HG03196 (cell line): ENCODE measurements around the gene CERCAM.

ENCODE experiments used
- ATAC-seq: cut with Tn5 transposase; IDR thresholded peaks from one replicate; pipeline ENCODE4 v1.9.1; 2021; ENCODE audit not compliant: unreplicated experiment

Gene CERCAM

DNA sequence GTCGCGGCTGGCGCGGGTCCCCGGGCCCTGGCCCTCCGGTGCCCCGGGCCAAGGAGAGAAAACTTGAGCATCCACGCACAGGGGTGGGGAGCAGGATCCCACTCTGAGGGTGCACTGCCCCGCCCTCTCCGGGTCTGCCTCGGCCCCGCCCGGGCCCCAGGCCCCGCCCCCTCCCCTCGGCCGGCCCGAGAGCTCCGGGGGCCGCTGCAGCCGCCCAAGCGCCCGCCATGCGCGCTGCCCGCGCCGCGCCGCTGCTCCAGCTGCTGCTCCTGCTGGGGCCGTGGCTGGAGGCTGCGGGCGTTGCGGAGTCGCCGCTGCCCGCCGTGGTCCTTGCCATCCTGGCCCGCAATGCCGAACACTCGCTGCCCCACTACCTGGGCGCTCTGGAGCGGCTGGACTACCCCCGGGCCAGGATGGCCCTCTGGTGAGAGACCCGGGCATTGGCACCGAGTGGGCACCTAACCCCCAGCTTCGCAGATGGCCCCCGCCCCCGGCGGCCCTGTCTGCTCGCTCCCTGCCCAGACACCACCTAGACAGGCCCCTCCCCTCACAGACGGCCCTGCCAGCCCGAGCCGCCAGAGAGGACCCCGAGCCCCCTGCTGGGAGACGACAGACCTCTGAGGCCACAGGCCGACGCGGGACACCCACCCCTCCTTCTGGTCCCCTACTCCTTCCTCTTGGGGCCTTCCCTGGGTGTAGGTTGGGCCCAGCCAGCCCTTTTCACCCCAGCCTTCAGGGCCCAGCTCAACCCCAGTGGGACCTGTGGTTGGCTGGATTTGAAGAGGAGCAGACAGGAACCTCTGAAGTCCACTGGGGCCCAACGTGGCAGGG lies at the start of gene CERCAM:
TSS of gene CERCAM (plus strand) at position 207 of the 831 bp plus-strand sequence. CDS start at position 228, 21 bp downstream.
- peak; percentile 54 for ATAC-seq

DNA sequence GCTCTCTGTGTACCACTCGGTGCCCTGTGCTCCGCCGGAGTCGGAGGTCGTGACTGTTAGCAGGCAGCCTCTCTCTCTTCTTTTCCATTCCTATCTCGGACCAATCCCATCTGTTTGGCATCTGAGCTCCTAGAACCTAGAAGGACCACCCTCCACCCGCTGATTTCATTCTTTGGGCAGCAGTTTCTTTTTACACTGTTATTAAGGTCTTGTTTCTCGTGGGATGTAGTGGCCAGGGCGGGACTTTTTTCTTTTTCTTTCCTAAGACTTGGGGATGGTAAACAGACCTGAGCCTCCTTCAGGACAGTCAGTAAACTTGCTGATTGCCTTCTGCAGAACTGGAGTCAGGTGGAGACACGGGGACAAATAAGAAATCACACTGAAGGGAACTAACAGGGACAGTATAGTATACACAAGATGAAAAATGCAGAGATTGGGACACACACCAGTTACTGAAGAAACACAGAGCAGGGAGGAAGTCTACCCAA lies 49.0 kb upstream of the CERCAM start:
- no peak for ATAC-seq

DNA sequence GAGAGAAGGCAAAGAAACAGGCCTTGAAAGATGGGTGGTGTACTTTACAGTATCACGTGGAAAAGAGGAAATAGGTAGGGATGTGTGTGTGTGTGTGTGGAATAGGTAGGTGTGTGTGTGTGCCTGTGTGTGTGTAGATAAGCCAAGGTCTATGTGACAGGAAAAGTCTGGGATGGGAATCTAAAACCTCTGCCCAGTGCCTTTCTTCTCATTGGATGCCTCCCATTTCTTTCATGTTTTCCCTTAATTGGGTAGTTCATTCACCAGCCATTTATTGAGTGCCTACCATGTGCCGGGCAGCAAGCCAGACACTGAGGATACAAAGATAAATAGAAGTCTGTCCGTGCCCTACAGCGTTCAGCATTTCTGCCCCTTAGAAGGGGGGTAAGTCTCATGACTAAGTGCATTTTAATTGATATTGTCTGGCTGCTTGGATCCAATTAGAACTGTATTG lies 48.4 kb upstream of the CERCAM start:
- ATAC-seq, result no peak

DNA sequence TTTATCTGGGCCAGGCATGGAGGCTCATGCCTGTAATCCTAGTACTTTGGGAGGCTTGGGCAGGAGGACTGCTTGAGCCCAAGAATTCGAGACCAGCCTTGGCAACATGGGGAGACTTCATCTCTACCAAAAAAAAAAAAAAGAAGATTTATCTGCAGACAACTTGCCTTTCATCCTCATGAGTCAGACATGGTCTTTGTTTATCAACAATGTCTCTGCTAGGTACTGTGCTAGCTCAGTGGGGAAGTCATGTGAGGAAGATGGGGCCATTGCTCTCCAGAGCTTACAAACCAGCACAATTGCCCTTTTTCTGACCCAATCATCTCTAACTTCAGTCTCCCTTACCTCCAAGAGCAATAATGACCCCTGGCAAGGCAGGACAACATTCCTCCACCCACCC lies 47.9 kb upstream of the CERCAM start:
- ATAC-seq, result no peak

GRCh38 chr9:128374221-128374675 lies 46.4 kb upstream of the CERCAM start:
- no peak for ATAC-seq

DNA sequence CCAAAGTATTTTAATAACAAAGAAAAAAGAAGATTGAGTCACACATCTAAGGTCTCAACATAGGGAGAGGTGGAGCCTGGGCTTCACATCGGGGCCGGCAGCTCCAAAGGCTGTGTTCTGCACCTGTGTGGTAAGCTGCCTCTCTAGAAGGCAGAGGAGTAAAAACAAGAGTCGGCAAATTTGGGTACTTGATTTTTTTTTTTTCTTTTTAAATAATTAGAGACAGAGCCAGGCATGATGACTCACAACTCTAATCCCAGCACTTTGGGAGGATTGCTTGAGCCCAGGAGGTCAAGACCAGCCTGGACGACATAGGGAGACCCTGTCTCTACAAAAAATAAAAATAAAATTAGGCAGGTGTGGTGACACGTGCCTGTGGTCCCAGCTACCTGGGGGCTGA lies 44.8 kb upstream of the CERCAM start:
- ATAC-seq, result no peak

- ATAC-seq, result no peak
Observed at GRCh38 chr9:128382261-128382660, 38.4 kb upstream of the CERCAM start.

DNA sequence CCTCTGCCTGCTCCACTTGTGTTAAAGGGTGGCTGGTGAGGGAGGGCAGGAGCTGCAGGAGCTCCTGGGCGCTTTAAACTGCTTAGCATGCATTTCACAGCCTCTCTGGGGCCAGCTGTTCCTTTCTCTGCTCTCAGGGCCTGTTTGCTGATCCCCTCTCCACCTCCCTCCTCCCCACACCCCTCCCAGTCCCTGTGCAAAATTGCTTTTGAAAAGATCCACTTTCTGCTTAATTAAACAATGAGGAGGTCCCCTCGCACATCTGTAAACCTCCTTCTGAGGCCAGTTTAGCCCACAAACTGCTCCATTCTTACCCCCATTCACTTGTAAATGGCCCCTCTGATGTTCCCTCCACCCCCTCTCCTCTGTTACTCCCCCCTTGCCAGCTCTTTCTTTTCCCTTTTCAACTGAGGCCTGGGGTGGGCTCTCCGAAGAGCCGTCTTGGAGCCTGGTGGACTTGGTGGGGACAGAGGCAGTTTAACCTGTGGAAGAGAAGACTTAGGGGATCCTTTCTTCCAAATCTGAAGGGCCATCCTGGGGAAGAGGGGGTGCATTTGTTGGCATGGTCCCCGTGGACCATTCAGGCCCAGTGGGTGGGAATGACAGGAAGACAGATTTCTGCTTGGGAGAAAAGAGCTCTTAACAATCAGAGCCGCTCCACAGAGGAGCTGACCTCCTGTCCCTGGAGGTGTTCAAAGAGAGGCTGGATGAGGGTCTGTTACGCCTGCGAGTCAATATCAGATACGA lies 37.5 kb upstream of the CERCAM start:
- ATAC-seq, result no peak

DNA sequence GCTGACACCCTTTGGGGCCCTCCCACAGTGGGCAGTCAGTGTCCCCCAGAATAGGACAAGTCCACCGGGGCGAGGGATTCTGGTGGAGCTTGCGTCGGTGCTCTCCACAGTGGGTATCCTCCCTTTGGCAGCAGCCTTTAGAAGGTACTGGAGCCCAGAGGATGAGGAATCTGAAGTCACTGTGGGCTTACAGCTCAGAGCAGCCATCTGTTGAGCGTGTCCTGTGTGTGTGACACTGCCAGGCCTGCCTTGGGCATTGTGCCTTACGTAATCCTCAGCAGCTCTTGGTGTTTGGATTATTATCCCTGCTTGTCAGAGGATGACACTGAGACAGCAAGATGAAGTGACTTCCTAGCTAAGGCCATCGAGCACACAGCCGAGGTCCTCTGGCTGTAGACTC lies 36.9 kb upstream of the CERCAM start:
- ATAC-seq, result no peak

- ATAC-seq, result no peak
Observed at GRCh38 chr9:128384801-128385495, 35.7 kb upstream of the CERCAM start.

GRCh38 chr9:128385496-128386460 lies 34.9 kb upstream of the CERCAM start:
- ATAC-seq, result no peak

DNA sequence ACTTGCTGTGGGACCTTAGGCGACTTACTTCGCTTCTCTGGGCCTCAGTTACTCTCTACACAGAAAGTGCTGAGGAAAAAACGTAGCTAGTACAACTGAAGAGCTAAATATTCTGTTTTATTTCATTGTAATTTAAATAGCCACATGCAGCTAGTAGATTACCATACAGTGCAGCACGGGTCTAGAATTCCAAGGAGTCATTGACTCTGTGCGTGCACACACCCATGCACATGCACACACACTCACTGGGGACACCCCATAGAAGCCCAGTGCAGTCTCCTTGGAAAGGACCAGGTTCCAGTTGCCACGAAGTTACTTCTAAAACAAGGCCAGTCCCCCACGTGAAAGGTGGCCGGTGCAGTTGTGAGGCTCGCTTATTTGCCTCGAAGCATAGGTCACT lies 32.5 kb upstream of the CERCAM start:
- no peak for ATAC-seq

DNA sequence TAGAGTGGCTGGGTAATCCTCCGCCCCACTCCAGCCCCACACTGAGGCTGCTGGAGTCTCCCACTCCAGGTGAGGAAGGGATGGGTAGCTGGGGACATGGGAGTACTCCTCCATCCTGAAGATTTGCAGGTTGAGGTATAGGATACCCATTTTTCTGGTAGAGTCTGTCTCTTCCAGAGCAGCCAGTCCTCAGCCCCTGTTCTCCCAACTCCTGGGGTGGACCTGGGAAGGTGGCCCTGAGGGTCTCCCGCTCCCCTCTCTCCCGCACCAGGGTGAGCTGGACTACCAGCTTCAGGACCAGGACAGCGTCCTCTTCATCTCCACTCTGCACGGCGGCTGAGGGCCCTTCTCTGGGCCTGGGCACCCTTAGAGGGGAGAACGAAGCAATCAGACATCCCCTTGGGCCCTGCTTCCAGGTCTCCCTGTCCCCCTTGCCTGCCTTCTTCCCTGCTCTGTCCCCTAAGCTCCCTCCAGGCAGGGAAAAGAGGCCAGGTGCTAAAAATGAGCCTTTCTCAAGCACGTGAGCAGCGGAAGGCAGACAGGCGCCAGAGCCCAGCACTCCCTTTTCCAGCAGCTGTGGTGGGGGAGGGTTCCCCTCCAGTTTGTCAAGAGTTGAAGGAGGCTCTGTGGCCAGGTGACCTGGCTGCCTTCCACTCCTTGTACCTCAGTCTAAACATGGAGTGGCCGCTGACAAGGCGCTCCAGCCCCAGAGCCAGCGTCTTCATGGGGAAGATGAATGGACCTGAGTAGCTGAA lies 31.1 kb upstream of the CERCAM start:
- ATAC-seq, result no peak

- ATAC-seq, result no peak
Observed at GRCh38 chr9:128390150-128390812, 30.4 kb upstream of the CERCAM start.

GRCh38 chr9:128390813-128391711 lies 29.6 kb upstream of the CERCAM start:
- no peak for ATAC-seq

- ATAC-seq, result no peak
Observed at GRCh38 chr9:128391956-128392301, 28.7 kb upstream of the CERCAM start.

GRCh38 chr9:128392302-128393144 lies 28.1 kb upstream of the CERCAM start:
- no peak for ATAC-seq
